Erythroblast (primary cell): ENCODE results near the gene HOXD12.

Source experiments
- GATA1 ChIP-seq: IDR thresholded peaks from 2 replicates; pipeline ENCODE4 v1.6.1; 2011; ENCODE audit warnings: low read depth, mild to moderate bottlenecking, control low read depth, low read length, moderate library complexity
- POLR2A ChIP-seq: IDR thresholded peaks from 2 replicates; pipeline ENCODE4 v1.6.1; 2011; ENCODE audit warnings: mild to moderate bottlenecking, low read length

DNA sequence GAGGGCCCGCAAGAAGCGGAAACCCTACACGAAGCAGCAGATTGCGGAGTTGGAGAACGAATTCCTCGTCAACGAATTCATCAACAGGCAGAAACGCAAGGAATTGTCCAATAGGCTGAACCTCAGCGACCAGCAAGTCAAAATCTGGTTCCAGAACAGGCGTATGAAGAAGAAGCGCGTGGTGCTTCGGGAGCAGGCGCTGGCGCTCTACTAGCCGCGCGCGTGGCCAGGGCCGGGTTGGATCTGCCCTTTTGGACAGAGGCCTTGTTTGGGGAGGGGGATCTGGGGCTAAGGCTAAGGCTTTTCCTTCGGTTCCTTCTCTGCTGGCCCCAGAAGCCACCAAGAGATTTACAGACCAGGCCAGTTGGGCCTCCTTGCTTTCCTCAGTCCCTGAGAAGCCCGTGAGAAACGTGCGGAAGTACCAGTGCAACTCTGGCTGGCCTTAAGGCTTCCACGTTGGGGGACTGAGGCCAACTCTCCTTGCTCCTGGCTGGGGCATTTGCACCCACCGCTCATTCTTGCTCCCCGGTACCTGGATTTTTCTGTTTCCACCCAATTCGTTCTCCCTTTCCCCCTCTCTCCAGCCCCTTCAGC is 1.0 kb downstream of the HOXD12 start:
- TF ChIP-seq POLR2A (no peak), GATA1 (no peak)
